Astrocyte (in vitro differentiated cells and primary cell): ENCODE results near the gene ZNF749.

Source experiments
- EZH2 ChIP-seq: IDR thresholded peaks from 2 replicates; pipeline ENCODE4 v1.6.1; 2012; ENCODE audit warnings: mild to moderate bottlenecking, low read length, inconsistent platforms; ENCODE audit not compliant: insufficient read depth
- TF ChIP-seq, protein P1 (sequence below): IDR thresholded peaks from 2 replicates; pipeline ENCODE4 v1.5.1; 2011; ENCODE audit warnings: low read depth, mild to moderate bottlenecking, inconsistent platforms, low read length, moderate library complexity; ENCODE audit not compliant: insufficient read depth

DNA sequence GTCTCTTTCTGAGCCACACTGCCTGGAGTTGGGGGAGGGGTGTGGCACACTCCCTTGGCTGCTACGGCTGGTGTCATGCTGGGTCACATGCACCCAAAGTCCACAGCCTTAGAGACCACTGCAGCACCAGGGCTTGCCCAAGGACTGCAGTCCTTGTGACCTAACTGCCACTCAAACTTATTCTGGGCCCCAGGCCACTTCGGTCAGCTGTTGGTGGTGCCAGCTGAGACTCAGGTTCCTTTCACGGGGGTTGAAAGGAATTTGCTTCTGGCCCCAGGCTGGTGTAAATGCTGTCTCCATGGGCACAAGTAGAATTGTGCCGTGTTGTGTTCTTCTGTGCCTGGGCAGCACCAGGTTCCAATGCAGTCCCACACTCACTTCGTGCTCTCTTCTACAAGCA lies 31.4 kb downstream of the ZNF749 start:
- TF ChIP-seq, protein P1, sequence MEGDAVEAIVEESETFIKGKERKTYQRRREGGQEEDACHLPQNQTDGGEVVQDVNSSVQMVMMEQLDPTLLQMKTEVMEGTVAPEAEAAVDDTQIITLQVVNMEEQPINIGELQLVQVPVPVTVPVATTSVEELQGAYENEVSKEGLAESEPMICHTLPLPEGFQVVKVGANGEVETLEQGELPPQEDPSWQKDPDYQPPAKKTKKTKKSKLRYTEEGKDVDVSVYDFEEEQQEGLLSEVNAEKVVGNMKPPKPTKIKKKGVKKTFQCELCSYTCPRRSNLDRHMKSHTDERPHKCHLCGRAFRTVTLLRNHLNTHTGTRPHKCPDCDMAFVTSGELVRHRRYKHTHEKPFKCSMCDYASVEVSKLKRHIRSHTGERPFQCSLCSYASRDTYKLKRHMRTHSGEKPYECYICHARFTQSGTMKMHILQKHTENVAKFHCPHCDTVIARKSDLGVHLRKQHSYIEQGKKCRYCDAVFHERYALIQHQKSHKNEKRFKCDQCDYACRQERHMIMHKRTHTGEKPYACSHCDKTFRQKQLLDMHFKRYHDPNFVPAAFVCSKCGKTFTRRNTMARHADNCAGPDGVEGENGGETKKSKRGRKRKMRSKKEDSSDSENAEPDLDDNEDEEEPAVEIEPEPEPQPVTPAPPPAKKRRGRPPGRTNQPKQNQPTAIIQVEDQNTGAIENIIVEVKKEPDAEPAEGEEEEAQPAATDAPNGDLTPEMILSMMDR: no peak
- no peak for TF ChIP-seq EZH2
